ENCODE data around the gene MBP. TPM values are rescaled to one million over a fixed set of nuclear protein-coding genes. Genes with fewer than 3 reads are reported as not detected.
A peak's percentile ranks its signal among the peaks of the same experiment; 100 is the strongest.

MBP gene
- polyA plus RNA-seq, 1 donor from 2014 or later = 3.3 TPM

GRCh38 chr18:77060151-77060550, 72.4 kb downstream of the MBP start:
- Histone ChIP-seq H2AFZ (ENCODE audit: low read depth, low read length) (no peak overlapping the region), H3K9me2 (ENCODE audit: insufficient read depth, low read length) (no peaks in the 10 kb centered on the region), H3F3A (ENCODE audit: insufficient read depth, low read length, poor library complexity, severe bottlenecking) (no peaks in the 10 kb centered on the region), H3K4me2 (ENCODE audit: low read length) (no peak overlapping the region), H3K27ac (ENCODE audit: low read length) (no peak overlapping the region), H3K9me3 (ENCODE audit: low read length) (no peaks in the 10 kb centered on the region), H3K36me3 (ENCODE audit: insufficient read depth, low read length) (no peaks in the 10 kb centered on the region), H4K20me1 (ENCODE audit: insufficient read depth) (no peaks in the 10 kb centered on the region), H3K4me3 (ENCODE audit: low read length) (no peak overlapping the region), H3K27me3 (ENCODE audit: insufficient read depth, low read depth, low read length) (no peaks in the 10 kb centered on the region), H3K9ac (ENCODE audit: low read length) (no peak overlapping the region), H3K79me2 (replicated peaks; ENCODE audit: insufficient read depth, low read length) (no peaks in the 10 kb centered on the region)
- no peak for TF ChIP-seq SMC3 (conservative IDR thresholded peaks at IDR 0.05; ENCODE audit: poor library complexity)
- no peak for TF ChIP-seq RAD21 (conservative IDR thresholded peaks at IDR 0.05)
- TF ChIP-seq EP300 (conservative IDR thresholded peaks at IDR 0.05; ENCODE audit: poor library complexity, severe bottlenecking) = no peak
- TF ChIP-seq REST (IDR thresholded peaks at IDR 0.05; ENCODE audit: borderline replicate concordance) = no peak
- TF ChIP-seq POLR2AphosphoS5 (IDR thresholded peaks at IDR 0.05) = no peak
- TF ChIP-seq EZH2 (IDR thresholded peaks at IDR 0.05; ENCODE audit: borderline replicate concordance, insufficient read depth, low read length, poor library complexity, severe bottlenecking) = no peak
- TF ChIP-seq CTCF (IDR thresholded peaks at IDR 0.05; ENCODE audit: poor library complexity, severe bottlenecking) = no peak
- no peak for TF ChIP-seq MXI1 (conservative IDR thresholded peaks at IDR 0.05; ENCODE audit: poor library complexity, severe bottlenecking)
- no peak for TF ChIP-seq TAF1 (IDR thresholded peaks at IDR 0.05; ENCODE audit: low read depth)

- no peak for TF ChIP-seq TAF1 (IDR thresholded peaks at IDR 0.05; ENCODE audit: low read depth)
- TF ChIP-seq CTCF (IDR thresholded peaks at IDR 0.05; ENCODE audit: poor library complexity, severe bottlenecking) = peak; percentile 34
These were observed 73.2 kb downstream of the MBP start for GRCh38 chr18:77059294-77059916.

More at GRCh38 chr18:77059294-77059916, 73.2 kb downstream of the MBP start:
- no peak overlapping the region for H3K4me2 ChIP-seq (ENCODE audit: low read length)
- H3K4me3 ChIP-seq (ENCODE audit: low read length) = no peak overlapping the region
- no peak overlapping the region for H3K9ac ChIP-seq (ENCODE audit: low read length)
- H3K27ac ChIP-seq (ENCODE audit: low read length) = no peak overlapping the region
- no peaks in the 10 kb centered on the region for H3K9me2 ChIP-seq (ENCODE audit: insufficient read depth, low read length)
- H3K9me3 ChIP-seq (ENCODE audit: low read length) = no peaks in the 10 kb centered on the region
- H3K27me3 ChIP-seq (ENCODE audit: insufficient read depth, low read depth, low read length) = no peaks in the 10 kb centered on the region
- no peaks in the 10 kb centered on the region for H3K79me2 ChIP-seq (replicated peaks; ENCODE audit: insufficient read depth, low read length)
- H2AFZ ChIP-seq (ENCODE audit: low read depth, low read length) = no peak overlapping the region
- H3F3A ChIP-seq (ENCODE audit: insufficient read depth, low read length, poor library complexity, severe bottlenecking) = no peaks in the 10 kb centered on the region
- H4K20me1 ChIP-seq (ENCODE audit: insufficient read depth) = no peaks in the 10 kb centered on the region
- no peaks in the 10 kb centered on the region for H3K36me3 ChIP-seq (ENCODE audit: insufficient read depth, low read length)

Measured in neural cell (in vitro differentiated cells).